Tibial nerve (tissue), 4 donors: ENCODE data around the gene NREP. TPM values are rescaled to one million over a fixed set of nuclear protein-coding genes. Genes with fewer than 3 reads are reported as not detected.
"Not testable (repeated sequence)": the region's sequence is repeated elsewhere in the genome, so short reads cannot be mapped to it uniquely, and the experiment has no call there.

ENCODE experiments used
- DNase-seq, 2 donors: peaks; one replicate each; pipeline ENCODE4 v3.0.0-alpha.2; 2019; ENCODE audit warnings: low spot score in 2 of 2
- H3K27ac ChIP-seq, 4 donors: fragments of 200-600 bp; sonication (generic) in 3 of 4; one replicate each; pipeline ENCODE4 v1.5.1; 2017 to 2019; ENCODE audit warnings: mild to moderate bottlenecking in 1 of 4
- H3K27me3 ChIP-seq, 2 donors: fragments of 200-600 bp; sonication (generic) in 1 of 2; one replicate each; pipeline versions ENCODE4 v1.5.1 to v1.6.0; 2017 to 2019
- H3K36me3 ChIP-seq, 3 donors: fragments of 200-600 bp; sonication (generic); one replicate each; pipeline ENCODE4 v1.5.1; 2018 to 2019
- H3K4me1 ChIP-seq, 4 donors: fragments of 200-600 bp; sonication (generic) in 3 of 4; one replicate each; pipeline ENCODE4 v1.5.1; 2017 to 2019
- H3K4me3 ChIP-seq, 4 donors: fragments of 200-600 bp; sonication (generic) in 3 of 4; one replicate each; pipeline ENCODE4 v1.5.1; 2017 to 2019; ENCODE audit warnings: mild to moderate bottlenecking in 1 of 4, moderate library complexity in 1 of 4
- H3K9me3 ChIP-seq, 4 donors: fragments of 200-600 bp; sonication (generic) in 3 of 4; one replicate each; pipeline ENCODE4 v1.5.1; 2017 to 2019
- EP300 ChIP-seq, 2 donors: sonication (generic); formaldehyde crosslinking; IDR thresholded peaks; one replicate each; pipeline ENCODE4 v1.6.1; 2017; ENCODE audit warnings: antibody characterized with exemption in 2 of 2, mild to moderate bottlenecking in 1 of 2
- POLR2A ChIP-seq, 2 donors: fragments of 450-650 bp; IDR thresholded peaks; one replicate each; pipeline ENCODE4 v1.6.1; 2017; ENCODE audit warnings: antibody characterized with exemption in 2 of 2, mild to moderate bottlenecking in 2 of 2, moderate library complexity in 2 of 2
- WGBS, 2 donors: methylation state at CpG; one replicate each; pipeline ENCODE4 v1.1.5; 2018; 5-methylcytosine and 5-hydroxymethylcytosine counted together
- total RNA-seq, 4 donors: library from RNA; depleted of rRNA; stranded (reverse); fragments of >200 nt; gene quantifications; one replicate each; pipeline ENCODE4 v1.1.0, GENCODE V29; 2016
- TF ChIP-seq, protein P1 (sequence below), 5 experiments: fragments of 200-600 bp in 3 of 5; fragments of 450-650 bp in 2 of 5; sonication (generic) in 3 of 5; IDR thresholded peaks; one replicate each; pipeline ENCODE4 v1.5.1; 2016 to 2019; ENCODE audit warnings: antibody characterized with exemption in 5 of 5, mild to moderate bottlenecking in 3 of 5, moderate library complexity in 2 of 5

NREP gene
- total RNA-seq, 4 donors from 2014 or later: 3.3 to 18.0 (median 11.3) TPM

GRCh38 chr5:111728941-111729340 lies 28.1 kb downstream of the NREP start:
- H3K36me3 ChIP-seq: peaks cover 0 to 39% (median 0%) of the 10 kb centered on the region in 3 donors
- peaks cover 0 to 6% (median 0%) of the 10 kb centered on the region in 4 donors for H3K4me1 ChIP-seq
- H3K27me3 ChIP-seq: no peaks in the 10 kb centered on the region
- no peak overlapping the region for H3K27ac ChIP-seq
- H3K9me3 ChIP-seq: no peaks in the 10 kb centered on the region
- H3K4me3 ChIP-seq: no peak overlapping the region
- WGBS, 2 donors: 90 to 94% methylated on average over 3 of the region's 3 CpGs
- no peak for DNase-seq
- no peak for TF ChIP-seq EP300 (IDR thresholded peaks at IDR 0.05)
- TF ChIP-seq, protein P1, sequence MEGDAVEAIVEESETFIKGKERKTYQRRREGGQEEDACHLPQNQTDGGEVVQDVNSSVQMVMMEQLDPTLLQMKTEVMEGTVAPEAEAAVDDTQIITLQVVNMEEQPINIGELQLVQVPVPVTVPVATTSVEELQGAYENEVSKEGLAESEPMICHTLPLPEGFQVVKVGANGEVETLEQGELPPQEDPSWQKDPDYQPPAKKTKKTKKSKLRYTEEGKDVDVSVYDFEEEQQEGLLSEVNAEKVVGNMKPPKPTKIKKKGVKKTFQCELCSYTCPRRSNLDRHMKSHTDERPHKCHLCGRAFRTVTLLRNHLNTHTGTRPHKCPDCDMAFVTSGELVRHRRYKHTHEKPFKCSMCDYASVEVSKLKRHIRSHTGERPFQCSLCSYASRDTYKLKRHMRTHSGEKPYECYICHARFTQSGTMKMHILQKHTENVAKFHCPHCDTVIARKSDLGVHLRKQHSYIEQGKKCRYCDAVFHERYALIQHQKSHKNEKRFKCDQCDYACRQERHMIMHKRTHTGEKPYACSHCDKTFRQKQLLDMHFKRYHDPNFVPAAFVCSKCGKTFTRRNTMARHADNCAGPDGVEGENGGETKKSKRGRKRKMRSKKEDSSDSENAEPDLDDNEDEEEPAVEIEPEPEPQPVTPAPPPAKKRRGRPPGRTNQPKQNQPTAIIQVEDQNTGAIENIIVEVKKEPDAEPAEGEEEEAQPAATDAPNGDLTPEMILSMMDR (IDR thresholded peaks at IDR 0.05): no peak
- no peak for TF ChIP-seq POLR2A (IDR thresholded peaks at IDR 0.05)

DNA sequence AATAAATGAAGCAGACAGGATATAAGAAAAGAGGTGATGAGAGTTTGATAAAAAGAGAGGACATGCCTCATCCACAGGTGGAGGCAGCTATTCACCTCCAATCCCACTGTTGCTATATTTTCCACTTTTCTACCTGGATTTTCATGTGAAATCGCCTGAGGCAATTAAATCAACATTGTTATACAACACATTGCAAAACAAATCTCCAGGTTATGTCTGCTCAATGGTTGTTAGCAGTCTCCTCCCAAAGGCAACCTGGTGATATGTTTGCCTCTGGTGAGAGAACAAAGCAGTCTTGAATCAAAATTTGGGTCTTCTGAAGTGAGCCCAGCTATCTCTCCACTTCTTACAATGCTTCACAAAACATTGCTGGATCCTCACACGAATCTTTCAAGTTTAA lies 30.0 kb downstream of the NREP start:
- H3K9me3 ChIP-seq: no peaks in the 10 kb centered on the region
- no peak for DNase-seq
- 93 to 95% methylated on average over 2 of the region's 2 CpGs for WGBS, 2 donors
- no peaks in the 10 kb centered on the region for H3K4me1 ChIP-seq
- no peaks in the 10 kb centered on the region for H3K27me3 ChIP-seq
- no peak overlapping the region for H3K4me3 ChIP-seq
- peaks cover 0 to 39% (median 0%) of the 10 kb centered on the region in 3 donors for H3K36me3 ChIP-seq
- no peak overlapping the region for H3K27ac ChIP-seq
- TF ChIP-seq, protein P1 (IDR thresholded peaks at IDR 0.05): no peak
- no peak for TF ChIP-seq POLR2A (IDR thresholded peaks at IDR 0.05)
- no peak for TF ChIP-seq EP300 (IDR thresholded peaks at IDR 0.05)

- no peak for TF ChIP-seq POLR2A (IDR thresholded peaks at IDR 0.05)
- TF ChIP-seq, protein P1 (IDR thresholded peaks at IDR 0.05): no peak
- no peak for TF ChIP-seq EP300 (IDR thresholded peaks at IDR 0.05)
- WGBS, 2 donors: 27 to 59% methylated on average over 2 of the region's 2 CpGs
- Histone ChIP-seq H3K4me3 (no peak overlapping the region), H3K27ac (no peak overlapping the region), H3K27me3 (no peaks in the 10 kb centered on the region), H3K36me3 (peaks cover 0 to 4% (median 0%) of the 10 kb centered on the region in 3 donors), H3K9me3 (no peaks in the 10 kb centered on the region), H3K4me1 (no peaks in the 10 kb centered on the region)
- no peak for DNase-seq
These were observed 34.9 kb downstream of the NREP start for GRCh38 chr5:111722140-111722539.

- Histone ChIP-seq H3K4me3 (no peak overlapping the region), H3K27ac (no peak overlapping the region), H3K27me3 (no peaks in the 10 kb centered on the region), H3K9me3 (peaks cover 0 to 5% (median 0%) of the 10 kb centered on the region in 4 donors), H3K4me1 (no peaks in the 10 kb centered on the region), H3K36me3 (no peaks in the 10 kb centered on the region)
- TF ChIP-seq, protein P1 (IDR thresholded peaks at IDR 0.05): no peak
- TF ChIP-seq POLR2A (IDR thresholded peaks at IDR 0.05) (no peak), EP300 (IDR thresholded peaks at IDR 0.05) (no peak)
- no peak for DNase-seq
- 89 to 91% methylated on average over 2 of the region's 2 CpGs for WGBS, 2 donors
These were observed 36.6 kb downstream of the NREP start for GRCh38 chr5:111720333-111720890.

- Histone ChIP-seq H3K4me3 (no peak overlapping the region), H3K9me3 (peaks cover 0 to 9% (median 0%) of the 10 kb centered on the region in 4 donors), H3K27ac (no peak overlapping the region), H3K4me1 (no peaks in the 10 kb centered on the region), H3K36me3 (no peaks in the 10 kb centered on the region), H3K27me3 (no peaks in the 10 kb centered on the region)
- DNase-seq: no peak
- TF ChIP-seq, protein P1 (IDR thresholded peaks at IDR 0.05): no peak
- no peak for TF ChIP-seq POLR2A (IDR thresholded peaks at IDR 0.05)
- no peak for TF ChIP-seq EP300 (IDR thresholded peaks at IDR 0.05)
These were observed 37.2 kb downstream of the NREP start for GRCh38 chr5:111719773-111720172.

GRCh38 chr5:111716789-111717188 lies 40.2 kb downstream of the NREP start:
- not testable (repeated sequence) for H3K27me3 ChIP-seq, H3K36me3 ChIP-seq, H3K4me1 ChIP-seq, H3K27ac ChIP-seq, H3K4me3 ChIP-seq, DNase-seq
- WGBS, 2 donors: 87% methylated on average over 3 of the region's 3 CpGs
- peaks cover 0 to 15% (median 0%) of the 10 kb centered on the region in 4 donors for H3K9me3 ChIP-seq
